DMS 273 treated with DMSO at 0.1 percent for 48 hours (cell line): ENCODE measurements around the gene TH.

ENCODE experiments used
- DNase-seq: peaks from one replicate; lab custom pipeline; 2025; lab: John Stamatoyannopoulos, UW

The TH gene

DNA sequence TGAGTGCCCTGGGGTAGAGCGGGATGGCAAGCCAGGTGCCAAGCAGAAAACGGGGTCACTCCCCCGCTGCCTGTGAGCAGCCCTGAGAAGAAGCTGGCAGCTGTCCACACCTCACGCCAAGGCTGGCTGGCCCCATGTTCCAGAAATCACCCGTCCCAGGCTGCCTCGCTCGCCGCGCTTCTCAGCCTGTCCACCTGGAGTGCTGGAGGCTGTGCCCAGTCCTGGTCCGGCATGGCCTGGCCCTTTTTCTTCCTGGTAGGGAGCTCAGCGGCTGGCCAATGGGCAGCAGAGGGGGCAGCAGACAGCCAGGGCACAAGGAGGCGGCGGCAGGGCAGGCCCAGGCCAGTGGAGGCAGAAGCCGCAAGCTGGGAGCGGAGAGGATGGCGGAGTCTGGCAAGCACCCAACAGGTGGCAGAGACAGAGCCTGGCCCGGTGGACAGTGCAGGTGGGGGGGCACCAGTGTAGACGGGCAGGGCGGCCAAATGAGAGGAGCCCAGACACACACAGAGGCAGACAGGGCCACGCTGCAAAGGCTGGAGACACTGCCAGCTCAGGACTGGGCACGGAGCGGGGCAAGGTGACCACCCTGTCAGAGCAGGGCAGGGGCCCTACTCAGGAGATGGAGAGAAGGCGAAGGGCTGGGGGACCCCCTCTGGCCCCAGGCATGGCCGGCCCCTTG is 37.2 kb upstream of the TH start:
- DNase-seq: no peak

DNA sequence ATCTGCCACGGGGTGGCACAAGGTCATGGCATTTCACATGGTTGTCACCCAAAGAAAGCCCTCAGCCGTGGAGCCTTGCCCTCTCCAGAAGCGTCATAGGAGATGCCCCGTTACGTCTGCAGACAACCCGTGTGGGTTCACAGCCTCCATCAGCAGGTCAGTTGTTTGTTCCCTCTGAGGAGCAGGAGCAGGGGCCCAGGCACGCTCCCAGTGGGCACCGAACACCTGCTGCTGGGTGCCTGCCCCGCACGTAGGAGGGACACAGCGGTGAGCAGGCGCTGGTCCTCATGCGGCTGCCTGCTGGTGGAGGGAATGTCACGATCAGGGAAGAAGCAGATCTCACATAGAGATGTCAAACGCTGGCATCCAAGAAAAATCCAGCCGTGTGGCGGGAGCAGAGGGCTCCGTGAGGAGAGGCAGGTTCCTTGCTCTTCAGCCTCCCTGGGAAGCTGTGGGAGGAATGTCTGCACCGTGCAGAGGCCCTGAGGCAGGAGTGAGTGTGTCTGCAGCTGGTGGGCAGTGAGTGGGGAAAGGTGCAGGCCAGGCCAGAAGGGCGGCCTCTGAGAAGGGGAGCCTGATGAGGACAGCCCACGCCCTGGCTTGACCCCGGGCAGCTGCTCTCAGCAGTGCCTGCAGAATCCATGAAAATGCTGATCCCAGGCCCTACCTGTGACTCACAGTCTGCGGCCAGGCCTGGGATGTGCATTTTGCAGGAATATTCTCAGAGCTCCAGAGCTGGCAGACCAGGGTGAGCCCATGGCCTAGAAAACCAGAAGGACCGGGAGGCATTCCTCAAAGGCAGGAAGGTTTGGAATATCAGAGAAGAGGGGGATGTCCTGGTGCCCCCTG is 36.4 kb upstream of the TH start:
- DNase-seq: no peak

DNA sequence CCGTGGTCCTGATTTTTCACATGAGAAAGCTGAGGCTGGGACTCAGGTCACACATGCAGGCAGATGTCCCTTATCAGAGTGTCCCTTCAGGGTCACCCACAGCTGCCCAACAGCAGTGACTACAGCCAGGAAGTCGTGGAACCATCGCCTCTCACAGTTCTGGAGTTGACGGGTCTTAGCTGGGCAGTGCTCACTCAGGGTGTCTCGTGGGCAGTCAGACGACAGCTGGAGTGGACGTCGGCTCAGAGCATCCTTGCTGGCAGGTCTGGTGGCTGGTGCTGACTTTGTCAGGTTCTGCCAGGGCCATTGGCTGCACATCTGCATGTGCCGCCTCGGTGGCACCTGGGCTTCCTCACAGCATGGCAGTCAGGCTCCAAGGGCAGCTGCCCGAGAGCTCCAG is 35.6 kb upstream of the TH start:
- DNase-seq: no peak

DNA sequence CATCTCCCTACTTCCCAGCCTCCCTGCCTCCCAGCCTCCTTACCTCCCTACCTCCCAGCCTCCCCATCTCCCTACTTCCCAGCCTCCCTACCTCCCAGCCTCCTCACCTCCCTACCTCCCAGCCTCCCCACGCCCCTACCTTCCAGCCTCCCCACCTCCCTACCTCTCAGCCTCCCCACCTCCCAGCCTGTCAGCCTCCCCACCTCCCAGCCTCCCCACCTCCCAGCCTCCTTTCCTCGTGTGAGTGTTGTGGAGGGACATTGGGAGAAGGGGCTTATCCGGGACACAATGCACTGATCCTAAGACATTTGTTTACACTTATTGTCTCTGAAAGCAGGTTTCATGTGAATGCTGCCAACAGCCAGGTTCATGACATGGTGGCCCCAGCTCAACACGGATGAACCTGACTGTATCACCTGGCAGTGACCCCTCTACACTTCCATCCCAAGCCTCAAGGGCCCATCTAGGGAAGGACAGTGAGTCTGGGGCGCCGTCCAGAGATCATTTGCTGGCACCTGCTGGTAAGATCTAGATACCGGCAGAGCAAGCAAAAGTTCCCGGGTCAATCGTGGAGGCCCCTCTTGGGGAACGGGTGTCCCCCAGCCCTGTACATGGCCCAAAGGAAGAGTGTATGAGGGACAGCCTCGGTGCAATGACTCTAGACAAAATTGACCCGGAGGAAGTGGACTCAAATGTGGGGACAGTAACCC is 34.5 kb upstream of the TH start:
- DNase-seq: no peak

DNA sequence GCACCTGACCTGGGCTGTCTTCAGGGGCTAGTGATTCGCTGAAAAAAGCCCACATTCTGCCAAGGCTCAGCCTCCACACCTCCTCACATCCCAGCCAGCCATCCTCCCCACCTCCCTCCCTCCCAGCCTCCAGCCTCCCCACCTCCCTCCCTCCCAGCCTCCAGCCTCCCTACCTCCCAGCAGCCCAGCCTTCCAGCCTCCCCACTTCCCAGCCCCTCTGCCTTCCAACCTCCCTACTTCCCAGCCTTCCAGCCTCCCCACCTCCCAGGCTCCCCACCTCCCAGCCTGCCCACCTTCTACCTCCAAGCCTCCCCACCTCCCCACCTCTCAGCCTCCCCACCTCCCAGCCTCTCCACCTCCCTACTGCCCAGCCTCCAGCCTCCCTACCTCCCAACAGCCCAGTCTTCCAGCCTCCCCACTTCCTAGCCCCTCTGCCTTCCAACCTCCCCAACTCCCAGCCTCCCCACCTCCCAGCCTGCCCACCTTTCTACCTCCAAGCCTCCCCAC is 33.7 kb upstream of the TH start:
- DNase-seq: no peak

DNA sequence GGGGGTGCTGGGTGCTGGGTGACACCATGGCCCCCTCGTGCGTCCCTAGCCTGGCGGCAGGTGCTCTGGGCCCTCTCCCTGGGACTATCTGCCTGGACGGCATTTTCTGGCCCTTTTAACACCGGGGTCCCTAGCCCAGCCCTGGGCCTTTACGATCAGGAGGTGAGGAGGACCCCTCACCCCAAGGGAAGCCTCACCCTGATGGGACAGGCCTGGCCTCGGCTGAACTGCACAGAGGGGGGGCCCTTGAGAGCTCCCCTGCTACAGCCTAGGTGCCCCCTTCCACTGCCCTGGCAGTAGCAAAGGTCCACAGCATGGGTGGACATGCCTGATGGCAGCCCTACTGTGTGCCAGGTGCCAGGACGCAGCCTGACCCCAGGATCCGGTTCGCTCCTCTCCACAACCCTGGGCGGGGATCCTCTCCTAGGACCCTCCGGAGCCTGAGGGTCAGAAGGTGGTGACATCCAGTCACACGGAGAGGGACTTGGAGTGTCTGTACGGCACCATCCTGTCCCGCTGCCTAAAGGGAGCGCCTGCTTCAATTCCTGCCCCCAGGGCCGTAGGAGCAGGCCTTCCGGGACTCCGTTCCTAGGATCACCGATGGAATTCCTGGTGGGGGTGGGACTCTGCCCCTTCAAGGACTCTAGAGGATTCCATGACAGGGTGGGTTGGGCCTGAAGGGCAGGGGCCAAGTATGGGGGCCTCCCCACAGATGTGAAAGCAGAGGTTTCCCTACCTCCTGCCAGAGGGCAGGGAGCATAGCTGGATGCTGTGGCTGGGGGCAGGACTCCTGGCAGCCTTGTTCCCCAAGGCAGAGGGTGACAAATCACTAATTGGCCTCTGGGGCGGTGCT is 33.0 kb upstream of the TH start:
- no peak for DNase-seq

DNA sequence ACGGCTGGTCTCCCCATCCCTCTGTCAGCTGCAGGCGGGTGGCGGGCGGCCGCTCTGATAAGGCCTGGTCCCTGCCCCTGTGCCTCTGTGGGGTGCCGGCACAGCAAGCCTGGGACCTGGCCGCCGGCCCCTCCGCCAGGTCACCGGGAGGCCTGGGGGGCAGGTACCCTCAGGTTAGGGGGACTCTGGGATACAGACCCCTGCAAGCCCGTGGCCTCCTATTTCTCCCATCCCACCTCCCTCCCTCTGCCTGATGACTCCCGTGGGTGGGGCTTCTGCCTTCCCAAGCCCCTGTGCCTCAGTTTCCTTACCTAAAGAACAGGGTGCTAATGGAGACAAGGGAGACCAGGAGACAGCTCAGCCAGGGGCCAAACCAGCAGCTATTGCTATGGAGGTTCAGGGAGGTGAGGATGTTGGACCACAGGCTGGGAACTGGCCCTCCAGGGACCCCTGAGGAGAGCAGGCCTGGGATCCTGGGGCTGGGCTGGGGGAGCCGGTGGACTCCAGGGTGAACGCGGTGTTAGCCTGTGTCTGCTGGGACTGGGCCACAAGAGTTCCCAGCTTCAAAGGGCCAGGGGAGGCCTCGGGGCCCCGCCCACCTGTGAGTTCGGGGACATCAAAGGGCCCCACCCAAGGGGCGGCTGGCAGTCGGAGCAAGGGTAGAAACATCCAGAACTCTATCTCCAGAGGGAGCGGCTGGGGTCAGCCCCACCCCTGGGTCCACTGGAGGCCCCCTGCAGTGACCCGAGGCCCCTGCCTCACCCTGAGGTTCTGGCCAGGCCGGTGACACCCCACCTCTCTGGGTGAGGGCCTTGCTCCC is 32.0 kb upstream of the TH start:
- no peak for DNase-seq

DNA sequence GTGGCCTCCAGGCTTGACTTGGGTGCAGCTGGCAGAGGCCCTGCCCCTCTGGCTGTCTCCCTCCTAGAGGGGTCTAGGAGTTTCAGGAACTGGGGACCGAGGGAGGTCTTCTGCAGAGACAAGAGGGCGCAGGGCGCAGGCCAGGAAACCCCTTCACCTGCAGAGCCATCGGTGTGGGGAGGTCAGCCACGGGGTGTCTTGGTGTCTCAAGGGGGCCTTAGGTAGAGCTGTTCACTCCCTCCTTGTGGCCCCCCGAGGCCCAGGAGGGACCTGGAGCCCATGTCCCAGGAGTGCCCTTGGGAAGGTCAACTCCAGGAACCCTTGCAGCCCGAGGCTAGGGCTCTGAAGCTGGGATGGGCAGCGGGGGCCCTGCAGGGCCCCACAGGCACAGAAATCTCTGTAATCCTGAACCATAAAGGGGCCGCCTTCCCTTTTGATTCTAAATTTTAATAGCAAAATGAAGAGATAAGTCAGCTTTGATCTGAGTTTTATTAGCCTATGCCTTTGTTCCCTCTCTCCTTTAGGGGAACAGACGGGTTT is 31.4 kb upstream of the TH start:
- no peak for DNase-seq

DNA sequence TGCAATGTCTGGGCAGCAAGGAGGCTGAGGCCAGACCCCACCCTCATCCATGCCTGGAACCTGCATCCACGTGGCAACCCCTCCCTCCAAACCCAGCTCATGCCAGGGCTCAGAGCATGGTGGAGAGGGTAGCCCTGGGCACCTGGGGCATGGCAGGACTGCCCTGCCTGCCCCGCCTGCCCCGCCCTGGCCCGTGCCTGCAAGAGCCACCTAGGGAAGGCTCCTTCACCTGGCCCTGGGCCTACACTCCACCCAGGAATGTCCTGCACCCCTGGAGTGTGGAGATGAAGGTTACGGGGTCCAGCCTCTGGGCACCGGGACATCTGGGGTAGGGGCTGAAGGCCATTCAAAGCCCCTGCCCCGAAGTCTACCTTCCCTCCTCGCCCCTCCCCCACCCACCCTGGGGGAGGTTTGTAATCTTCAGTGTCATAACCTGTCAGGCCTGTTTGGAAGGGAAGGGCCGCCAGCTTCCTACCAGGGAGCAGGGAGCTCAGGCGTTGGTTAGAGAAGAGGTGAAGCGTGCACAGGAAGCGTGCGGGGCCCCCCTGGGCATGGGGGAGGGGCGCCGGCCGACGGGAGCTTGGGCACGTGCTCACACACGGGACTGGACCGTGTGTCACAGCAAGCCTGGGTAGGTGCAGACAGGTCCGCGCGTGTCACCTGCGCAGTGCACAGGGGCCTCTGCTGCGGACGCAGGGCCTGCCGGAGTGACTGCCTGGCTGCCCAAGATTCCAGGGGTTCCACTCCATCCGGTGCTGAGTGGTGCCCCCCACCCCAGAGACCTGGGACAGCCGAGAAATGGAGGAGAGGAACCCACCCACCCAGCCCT is 30.7 kb upstream of the TH start:
- no peak for DNase-seq

DNA sequence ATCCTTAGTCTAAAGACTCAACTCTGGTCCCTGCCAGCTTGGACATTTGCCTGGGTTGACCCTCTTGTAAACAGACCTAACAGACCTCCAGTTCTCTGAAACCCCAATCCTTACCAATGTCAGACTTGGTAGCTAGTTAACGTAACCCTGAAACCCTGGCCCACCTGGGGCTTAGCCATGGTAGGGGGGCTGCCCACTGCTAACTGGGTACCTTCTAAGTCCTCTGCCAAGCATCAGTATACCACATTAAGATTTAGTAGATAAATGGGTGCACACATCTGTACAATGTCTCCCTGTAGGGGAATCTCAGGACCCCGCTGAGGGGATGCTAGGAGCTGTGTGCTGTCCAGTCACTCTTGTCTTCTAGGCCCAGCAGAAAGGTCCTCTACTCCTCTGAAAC is 29.9 kb upstream of the TH start:
- no peak for DNase-seq

DNA sequence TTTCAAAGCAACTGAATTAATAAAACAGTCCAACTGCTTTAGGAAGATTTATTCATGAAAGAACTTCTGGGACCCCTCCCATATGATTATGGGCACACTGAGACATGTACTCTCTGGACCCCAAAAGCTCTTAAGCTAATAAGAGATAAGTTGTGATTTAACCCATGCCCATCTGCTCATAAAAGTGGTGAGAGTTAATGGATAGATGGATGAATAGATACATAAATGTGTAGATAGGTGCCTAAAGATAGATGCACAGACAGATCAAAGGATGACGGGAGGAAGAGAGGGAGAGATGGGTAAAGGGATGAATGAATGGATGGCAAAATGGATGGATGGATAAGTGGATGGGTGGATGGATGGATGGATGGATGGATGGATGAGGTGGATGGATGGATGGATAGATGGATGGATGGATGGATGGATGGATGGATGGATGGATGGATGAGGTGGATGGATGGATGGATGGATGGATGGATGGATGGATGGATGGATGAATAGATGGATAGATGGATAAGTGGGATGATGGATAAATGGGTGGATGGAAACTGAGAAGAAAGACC is 29.4 kb upstream of the TH start:
- DNase-seq: no peak

DNA sequence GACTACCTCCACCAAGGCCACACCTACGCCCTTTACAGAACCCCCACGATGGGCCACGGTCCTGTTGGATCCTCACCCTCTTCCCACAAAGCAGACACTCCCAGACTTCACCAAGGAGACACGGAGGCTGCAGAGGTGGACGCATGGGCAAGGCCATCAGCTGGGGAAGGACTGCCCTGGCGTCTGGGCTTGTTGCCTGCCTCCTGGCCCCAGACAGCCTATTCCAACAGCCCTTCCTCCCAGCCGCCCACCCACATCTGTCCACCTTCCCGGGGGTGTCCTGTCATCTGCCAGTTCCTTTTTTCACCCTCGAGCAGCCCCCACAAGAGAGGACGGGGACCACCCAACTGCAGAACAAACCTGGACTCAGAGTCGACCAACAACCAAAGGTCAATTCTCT is 28.9 kb upstream of the TH start:
- no peak for DNase-seq

DNA sequence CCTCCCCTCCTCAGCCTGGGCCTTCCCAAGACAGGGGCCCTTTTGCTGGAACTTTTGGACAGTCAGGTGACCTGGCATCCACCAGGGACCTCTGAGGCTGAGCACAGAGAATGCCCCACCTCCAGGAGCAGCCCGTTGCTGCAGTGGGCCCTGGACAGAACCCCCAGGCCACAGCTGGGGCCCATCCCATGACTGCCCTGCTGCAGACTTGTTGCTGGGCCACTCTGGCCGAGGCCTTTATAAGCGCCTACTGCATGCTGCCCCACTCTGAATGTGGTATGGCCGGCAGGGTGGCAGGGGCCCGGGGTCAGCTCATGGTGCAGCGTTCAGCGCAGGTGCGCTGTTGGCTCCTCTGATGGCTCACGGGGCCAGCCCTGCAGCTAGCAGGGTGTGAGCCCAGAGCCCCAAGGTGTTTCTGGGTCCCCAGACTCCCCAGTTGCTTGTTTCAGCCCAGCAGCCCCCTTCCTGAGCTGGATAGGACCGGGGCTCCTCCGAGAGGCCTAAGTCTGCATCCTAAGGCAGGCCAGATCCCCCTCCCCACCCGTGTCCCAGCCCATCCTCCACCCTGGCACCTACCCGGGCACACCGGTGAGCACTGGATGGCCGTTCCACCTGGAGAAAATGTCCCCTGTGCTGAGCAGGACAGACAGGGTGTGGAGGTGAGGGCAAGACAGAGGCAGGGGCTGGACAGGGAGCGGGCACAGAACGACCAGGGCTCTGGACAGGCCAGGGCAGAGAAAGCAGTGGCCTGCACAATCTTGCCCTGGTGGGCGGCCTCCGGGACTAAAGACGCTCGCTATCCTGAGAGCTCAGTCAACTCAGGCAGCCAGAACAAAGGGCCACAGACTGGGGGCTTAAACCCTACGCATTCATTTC is 28.1 kb upstream of the TH start:
- no peak for DNase-seq

DNA sequence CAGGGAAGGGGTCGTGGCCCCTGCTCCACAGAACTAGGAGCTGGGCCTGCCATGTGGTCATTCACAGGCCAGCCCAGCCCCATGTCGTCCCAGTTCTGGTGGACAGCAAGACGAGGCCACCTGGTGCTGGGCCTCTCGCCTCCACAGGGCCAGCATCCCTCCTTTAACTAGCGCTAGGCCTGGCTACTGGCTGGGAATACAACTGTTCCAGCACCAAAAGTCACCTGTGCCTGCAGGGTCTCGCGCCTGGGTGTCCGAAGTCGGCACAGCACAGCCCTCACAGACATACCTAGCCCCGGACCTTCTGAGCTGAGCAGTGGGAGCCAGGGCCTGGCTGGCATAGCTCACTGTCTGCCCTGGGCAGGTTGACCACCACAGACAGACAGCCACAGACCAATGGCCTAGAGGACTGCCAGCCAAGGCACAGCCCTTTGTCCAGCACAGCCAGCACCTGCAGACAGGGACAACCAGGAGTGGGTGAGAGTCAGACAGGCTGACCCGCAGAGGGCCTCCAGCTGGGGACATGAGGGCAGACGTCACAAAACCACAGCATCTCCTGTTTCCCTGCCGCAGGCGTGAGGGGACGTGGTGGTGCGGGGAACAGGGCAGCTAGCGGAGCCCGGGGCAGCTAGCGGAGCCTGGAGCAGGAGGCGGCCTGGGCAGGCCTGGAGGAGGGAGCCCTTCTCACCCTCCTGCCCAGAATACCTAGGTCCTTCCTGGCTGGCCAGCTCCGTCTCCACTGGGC is 27.2 kb upstream of the TH start:
- DNase-seq: no peak

DNA sequence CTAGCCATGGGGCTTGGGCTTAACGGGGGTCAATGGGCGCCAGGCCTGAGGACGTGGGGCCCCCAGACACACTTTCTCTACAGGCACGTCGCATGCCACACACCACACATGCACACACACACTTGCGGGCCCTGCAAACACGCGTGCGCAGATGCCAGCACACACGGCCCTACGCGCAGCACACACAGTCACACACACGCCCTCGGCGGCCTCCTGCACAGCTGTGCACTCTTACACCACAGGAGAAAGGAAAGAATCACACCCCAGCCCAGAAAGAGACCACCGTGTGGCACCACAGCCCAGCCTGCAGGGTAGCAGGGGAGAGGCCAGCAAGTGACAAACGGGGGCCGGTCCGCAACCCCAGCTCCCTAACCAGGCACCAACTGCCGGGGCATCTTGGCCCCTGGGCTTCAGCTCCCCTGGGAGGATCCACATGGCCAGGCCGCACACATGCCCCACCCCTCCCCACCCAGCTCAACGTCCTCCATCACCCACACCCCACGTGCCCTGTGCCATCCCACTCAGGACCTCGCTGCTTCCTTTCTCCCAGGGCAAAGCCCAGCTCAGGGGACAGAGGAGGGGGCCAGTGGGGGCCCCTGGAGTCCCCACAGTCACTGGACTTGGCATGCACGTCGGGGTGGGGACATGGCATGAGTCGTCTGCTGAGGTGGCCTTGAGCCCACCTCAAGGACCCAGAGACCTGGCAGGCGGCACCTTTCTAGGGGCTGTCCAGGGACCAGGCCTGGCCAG is 26.3 kb upstream of the TH start:
- no peak for DNase-seq

DNA sequence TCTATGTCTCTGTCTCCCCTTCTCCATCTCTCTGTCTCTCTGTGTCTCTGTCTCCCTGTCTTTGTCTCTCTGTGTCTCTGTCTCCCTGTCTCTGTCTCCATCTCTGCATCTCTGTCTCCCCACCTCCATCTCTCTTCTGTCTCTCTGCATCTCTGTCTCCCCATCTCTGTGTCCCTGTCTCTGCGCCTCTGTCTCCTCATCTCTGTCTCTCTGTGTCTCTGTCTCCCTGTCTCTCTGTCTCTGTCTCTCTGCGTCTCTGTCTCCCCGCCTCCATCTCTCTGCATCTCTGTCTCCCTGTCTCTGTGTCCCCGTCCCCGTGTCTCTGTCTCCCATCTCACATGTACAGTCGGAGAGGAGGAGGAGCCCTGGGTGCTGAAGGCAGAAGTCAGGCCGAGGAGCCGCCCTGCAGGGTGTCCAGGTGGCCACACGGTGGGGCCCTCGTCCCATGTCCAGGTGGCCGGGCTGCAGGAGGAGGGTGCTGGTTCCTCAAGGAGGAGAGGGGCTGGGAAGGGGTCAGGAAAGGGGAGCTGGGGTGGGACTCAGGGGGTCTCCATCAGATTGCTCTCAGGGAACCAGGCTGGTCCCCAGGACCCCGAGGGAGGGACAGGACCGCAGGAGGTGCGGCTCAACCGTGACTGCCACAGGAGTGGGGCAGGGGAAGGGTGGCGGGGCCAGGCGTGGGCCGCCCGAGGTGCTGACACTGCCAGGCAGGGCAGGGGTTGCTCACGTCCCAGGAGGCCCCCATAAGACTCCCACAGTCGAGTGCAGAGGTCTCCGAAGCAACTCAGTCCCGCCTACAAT is 25.6 kb upstream of the TH start:
- DNase-seq: no peak
